GM13977 (cell line): ENCODE measurements around the gene ARHGAP6.

ENCODE experiments used
- DNase-seq: peaks from one replicate; pipeline ENCODE4 v3.0.0; 2012; ENCODE audit warnings: low spot score
- in situ Hi-C: fragments of 300-500 bp; cut with MboI; formaldehyde crosslinking; loops from one replicate; pipeline ENCODE4 v1.12.0; 2022; ENCODE audit warnings: low sequenced_read_pairs, low pct_unique_long_range_greater_than_20kb, mixed read lengths, inconsistent platforms; ENCODE audit not compliant: unreplicated experiment
- TF ChIP-seq, protein P1 (sequence below): IDR thresholded peaks from 2 replicates; pipeline ENCODE4 v1.5.1; 2012; ENCODE audit warnings: mild to moderate bottlenecking, control low read depth; ENCODE audit not compliant: insufficient read depth; ENCODE audit errors: extremely low read depth, missing control alignments

The ARHGAP6 gene

GRCh38 chrX:11376163-11376562, 289.6 kb downstream of the ARHGAP6 start:
- in situ Hi-C loops, result no loop called here
- TF ChIP-seq, protein P1, sequence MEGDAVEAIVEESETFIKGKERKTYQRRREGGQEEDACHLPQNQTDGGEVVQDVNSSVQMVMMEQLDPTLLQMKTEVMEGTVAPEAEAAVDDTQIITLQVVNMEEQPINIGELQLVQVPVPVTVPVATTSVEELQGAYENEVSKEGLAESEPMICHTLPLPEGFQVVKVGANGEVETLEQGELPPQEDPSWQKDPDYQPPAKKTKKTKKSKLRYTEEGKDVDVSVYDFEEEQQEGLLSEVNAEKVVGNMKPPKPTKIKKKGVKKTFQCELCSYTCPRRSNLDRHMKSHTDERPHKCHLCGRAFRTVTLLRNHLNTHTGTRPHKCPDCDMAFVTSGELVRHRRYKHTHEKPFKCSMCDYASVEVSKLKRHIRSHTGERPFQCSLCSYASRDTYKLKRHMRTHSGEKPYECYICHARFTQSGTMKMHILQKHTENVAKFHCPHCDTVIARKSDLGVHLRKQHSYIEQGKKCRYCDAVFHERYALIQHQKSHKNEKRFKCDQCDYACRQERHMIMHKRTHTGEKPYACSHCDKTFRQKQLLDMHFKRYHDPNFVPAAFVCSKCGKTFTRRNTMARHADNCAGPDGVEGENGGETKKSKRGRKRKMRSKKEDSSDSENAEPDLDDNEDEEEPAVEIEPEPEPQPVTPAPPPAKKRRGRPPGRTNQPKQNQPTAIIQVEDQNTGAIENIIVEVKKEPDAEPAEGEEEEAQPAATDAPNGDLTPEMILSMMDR, result no peak
- no peak for DNase-seq

DNA sequence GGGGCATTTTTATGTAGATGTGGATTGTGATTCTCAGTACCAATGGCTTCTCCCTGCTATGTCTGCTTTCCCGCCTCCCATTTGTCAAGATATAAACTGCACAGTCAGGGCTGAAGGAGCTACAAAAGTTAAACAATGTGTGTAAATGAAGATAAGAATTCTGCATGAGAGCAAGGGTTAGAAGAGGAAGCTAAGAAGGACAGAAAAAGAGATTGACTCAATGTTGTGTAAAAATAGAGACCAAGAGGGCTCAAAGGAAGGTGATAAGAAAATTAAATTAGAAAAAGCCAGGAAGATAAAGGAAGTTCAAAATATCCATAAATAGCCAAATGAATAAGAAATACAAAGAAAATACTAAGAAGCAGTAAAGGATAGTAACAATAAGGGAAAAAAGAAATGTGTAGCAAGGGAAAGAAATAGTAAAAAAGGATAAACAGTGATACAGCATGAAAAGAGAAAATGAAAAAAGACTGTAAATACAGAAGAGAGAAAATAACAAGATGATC, 290.1 kb downstream of the ARHGAP6 start:
- DNase-seq, result no peak
- TF ChIP-seq, protein P1, result no peak
- in situ Hi-C loops, result no loop called here

GRCh38 chrX:11374570-11374969, 291.1 kb downstream of the ARHGAP6 start:
- DNase-seq, result no peak
- TF ChIP-seq, protein P1, result no peak
- in situ Hi-C loops, result no loop called here

DNA sequence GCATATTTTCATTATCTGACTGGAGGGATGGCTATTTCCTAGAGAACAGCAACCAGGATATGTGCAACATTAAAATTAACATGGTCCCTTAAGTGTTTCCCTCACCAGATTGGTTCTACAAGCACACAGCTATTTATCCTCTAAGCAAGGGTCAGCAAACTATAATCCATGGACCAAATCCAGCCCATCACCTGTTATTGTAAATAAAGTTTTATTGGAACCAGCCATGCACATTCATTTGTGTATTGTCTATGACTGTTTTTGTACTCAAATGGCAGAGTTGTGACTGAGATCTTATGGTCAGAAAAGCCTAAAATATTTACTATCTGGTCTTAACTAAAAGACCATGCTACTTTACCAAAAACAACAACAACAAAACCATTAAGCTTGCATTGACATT, 294.6 kb downstream of the ARHGAP6 start:
- TF ChIP-seq, protein P1, result no peak
- DNase-seq, result no peak
- in situ Hi-C loops, result no loop called here

- DNase-seq, result no peak
- in situ Hi-C loops, result no loop called here
Measured at GRCh38 chrX:11367609-11368430, 297.9 kb downstream of the ARHGAP6 start.

DNA sequence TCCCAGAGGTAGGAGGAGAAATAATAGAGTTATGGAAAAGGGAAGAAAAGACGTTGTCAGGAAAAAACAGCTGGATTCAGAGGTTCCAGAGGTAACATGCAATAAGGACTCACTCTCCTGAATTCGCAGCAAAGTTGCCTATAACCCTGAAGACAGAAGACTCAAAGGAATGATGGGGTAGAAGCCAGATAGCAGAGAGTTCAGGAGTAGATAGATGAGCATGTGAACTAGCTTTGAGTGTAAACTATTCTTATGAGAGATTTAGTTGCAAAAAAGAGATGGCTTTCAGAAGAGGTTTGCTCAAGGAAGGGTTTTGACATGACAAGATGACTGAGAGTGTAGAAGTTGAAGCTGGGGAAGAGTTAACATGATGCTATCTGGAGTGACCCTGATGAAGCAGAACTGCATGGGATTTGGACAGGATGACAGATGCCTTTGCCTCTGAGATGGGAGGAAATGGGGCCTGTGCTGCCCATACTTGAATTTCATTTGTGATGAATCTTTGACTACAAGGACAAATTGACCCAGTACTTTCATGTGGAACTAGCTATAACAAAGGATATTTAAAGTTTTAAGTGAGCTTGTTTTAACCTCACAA, 298.6 kb downstream of the ARHGAP6 start:
- TF ChIP-seq, protein P1, result no peak
- in situ Hi-C loops, result no loop called here

More at GRCh38 chrX:11367609-11368430, 297.9 kb downstream of the ARHGAP6 start:
- TF ChIP-seq, protein P1, result no peak

More for the DNA sequence above, 298.6 kb downstream of the ARHGAP6 start:
- DNase-seq, result no peak
